22Rv1 (cell line): Measurements from ENCODE around the gene LHX2.

Experiments used
- H3K27ac ChIP-seq: fragments of 450-650 bp; 2 replicates; pipeline ENCODE4 v1.5.1; 2017
- CTCF ChIP-seq: fragments of 450-650 bp; IDR thresholded peaks from 2 replicates; pipeline ENCODE4 v1.5.1; 2017; ENCODE audit warnings: mild to moderate bottlenecking
- ZFX ChIP-seq: fragments of 450-650 bp; IDR thresholded peaks from 2 replicates; pipeline ENCODE4 v1.6.1; 2017; ENCODE audit warnings: antibody characterized with exemption, borderline replicate concordance

LHX2 gene

GRCh38 chr9:124000161-124000783 lies 11.3 kb upstream of the LHX2 start:
- H3K27ac ChIP-seq, result no peak overlapping the region
- TF ChIP-seq CTCF (no peak), ZFX (no peak)

GRCh38 chr9:124000784-124001457 lies 10.6 kb upstream of the LHX2 start:
- no peak overlapping the region for H3K27ac ChIP-seq
- TF ChIP-seq CTCF (no peak), ZFX (no peak)

GRCh38 chr9:124001458-124001799 lies 10.1 kb upstream of the LHX2 start:
- no peak overlapping the region for H3K27ac ChIP-seq
- no peak for TF ChIP-seq CTCF
- TF ChIP-seq ZFX, result no peak

- no peak for TF ChIP-seq ZFX
- TF ChIP-seq CTCF, result no peak
- H3K27ac ChIP-seq, result no peak overlapping the region
These were observed 9.6 kb upstream of the LHX2 start for GRCh38 chr9:124001866-124002525.

- TF ChIP-seq ZFX, result no peak
- no peak for TF ChIP-seq CTCF
These were observed 7.8 kb upstream of the LHX2 start for GRCh38 chr9:124003636-124004349.

GRCh38 chr9:124004593-124004992 lies 7.0 kb upstream of the LHX2 start:
- TF ChIP-seq ZFX (no peak), CTCF (no peak)
- H3K27ac ChIP-seq, result no peak overlapping the region

More at GRCh38 chr9:124003636-124004349, 7.8 kb upstream of the LHX2 start:
- H3K27ac ChIP-seq, result no peak overlapping the region
